Caco-2 (cell line): Measurements from ENCODE around the gene PUSL1. TPM values are rescaled to one million over a fixed set of nuclear protein-coding genes. Genes with fewer than 3 reads are reported as not detected.

ENCODE experiments used
- BruUV-seq: library from RNA; stranded (reverse); fragments of 400-500 nt; replicated peaks from 2 replicates; lab custom pipeline; 2021; lab: Mats Ljungman, UMichigan
- CTCF ChIA-PET: fragments of 300-600 bp; sonication (Branson Sonifier 250); formaldehyde crosslinking; loops from one replicate; lab custom pipeline; 2022; ENCODE audit warnings: antibody characterized with exemption; lab: Charles Lee
- POLR2A ChIA-PET: fragments of 300-600 bp; sonication (Branson Sonifier 250); formaldehyde crosslinking; loops from one replicate; lab custom pipeline; 2022; ENCODE audit warnings: antibody characterized with exemption; lab: Charles Lee
- DNase-seq, 2 experiments: peaks; one replicate each; pipeline versions ENCODE4 v3.0.0 to v3.0.0-alpha.2; 2020 to 2022
- H3K27me3 ChIP-seq: replicated peaks from 2 replicates; pipeline ENCODE4 v1.6.0; 2011; ENCODE audit warnings: low read length; ENCODE audit not compliant: control insufficient read depth, insufficient read depth
- H3K36me3 ChIP-seq: 2 replicates; pipeline ENCODE4 v1.5.1; 2011; ENCODE audit warnings: low read length; ENCODE audit not compliant: control insufficient read depth, insufficient read depth
- H3K4me1 ChIP-seq: fragments of 250-450 bp; sonication (Bioruptor Pico); 2 replicates; pipeline ENCODE4 v1.5.1; 2020; ENCODE audit warnings: mild to moderate bottlenecking
- H3K4me3 ChIP-seq: 2 replicates; pipeline ENCODE4 v1.5.1; 2011; ENCODE audit warnings: low read depth, mild to moderate bottlenecking, control low read depth, low read length
- H3K9me3 ChIP-seq: fragments of 250-450 bp; sonication (Bioruptor Pico); 2 replicates; pipeline ENCODE4 v1.5.1; 2020; ENCODE audit warnings: mild to moderate bottlenecking, moderate library complexity
- H3K27ac Mint-ChIP-seq: one replicate; pipeline ENCODE4 v1.8.0; 2022; ENCODE audit warnings: mixed read lengths; ENCODE audit not compliant: unreplicated experiment
- H3K27me3 Mint-ChIP-seq: one replicate; pipeline ENCODE4 v1.8.0; 2022; ENCODE audit warnings: mixed read lengths; ENCODE audit not compliant: insufficient read depth, unreplicated experiment
- H3K36me3 Mint-ChIP-seq: one replicate; pipeline ENCODE4 v1.8.0; 2022; ENCODE audit warnings: mild to moderate bottlenecking, mixed read lengths; ENCODE audit not compliant: insufficient read depth, unreplicated experiment
- H3K4me1 Mint-ChIP-seq: one replicate; pipeline ENCODE4 v1.8.0; 2022; ENCODE audit warnings: low read depth, mixed read lengths; ENCODE audit not compliant: unreplicated experiment
- H3K4me3 Mint-ChIP-seq: one replicate; pipeline ENCODE4 v1.8.0; 2022; ENCODE audit warnings: mild to moderate bottlenecking, moderate library complexity, mixed read lengths; ENCODE audit not compliant: unreplicated experiment
- H3K9me3 Mint-ChIP-seq: one replicate; pipeline ENCODE4 v1.8.0; 2022; ENCODE audit warnings: mixed read lengths; ENCODE audit not compliant: unreplicated experiment
- CTCF ChIP-seq, 2 experiments: fragments of 200-600 bp in 1 of 2; IDR thresholded peaks; 1 replicate in 1 of 2; 2 replicates in 1 of 2; pipeline versions ENCODE4 v1.5.1 to v1.8.0; 2011 to 2022; ENCODE audit warnings: antibody characterized with exemption in 1 of 2, control low read depth in 1 of 2, inconsistent platforms in 1 of 2, low read depth in 1 of 2, low read length in 1 of 2, mild to moderate bottlenecking in 1 of 2, moderate library complexity in 1 of 2; ENCODE audit not compliant: insufficient read depth in 1 of 2, severe bottlenecking in 1 of 2, unreplicated experiment in 1 of 2
- intact Hi-C: fragments of 100-400 bp; cut with micrococcal nuclease; formaldehyde crosslinking; loops from one replicate; pipeline ENCODE4 v1.10.0; 2022; ENCODE audit not compliant: unreplicated experiment
- total RNA-seq: library from RNA; stranded (reverse); gene quantifications from 2 replicates; pipeline ENCODE4 v1.2.3, GENCODE V29; 2022

The PUSL1 gene
- total RNA-seq, 1 experiment from 2014 or later: 43.8 TPM

- H3K9me3 ChIP-seq: no peaks in the 10 kb centered on the region
- no peaks in the 10 kb centered on the region for H3K36me3 ChIP-seq
- peaks cover 32% of the 10 kb centered on the region for H3K36me3 Mint-ChIP-seq
- H3K4me1 Mint-ChIP-seq: peaks cover 7% of the 10 kb centered on the region
- ChIA-PET POLR2A (interaction anchor here (0.6 to 0.9 kb wide), 2 partner anchors 48 to 91 kb away, joined by 3 read pairs; no protein-coding TSS in a partner anchor), CTCF (no interaction called here)
- peak overlapping the region; percentile 61 for H3K4me3 ChIP-seq
- no peaks in the 10 kb centered on the region for H3K27me3 Mint-ChIP-seq
- no peaks in the 10 kb centered on the region for H3K27me3 ChIP-seq
- 0 out of 2 replicates have a peak, but pooled peaks cover 5% of the 10 kb centered on the region for H3K4me1 ChIP-seq
- H3K27ac Mint-ChIP-seq: no peak overlapping the region
- no peak for DNase-seq
- H3K4me3 Mint-ChIP-seq: peak overlapping the region; percentile 81
- no peak for TF ChIP-seq CTCF (IDR thresholded peaks at IDR 0.05; ENCODE audit: insufficient read depth in 1 of 2, low read depth in 1 of 2, low read length in 1 of 2, severe bottlenecking in 1 of 2, unreplicated experiment in 1 of 2)
- intact Hi-C loops: no loop called here
- BruUV-seq: no TSS peak
- H3K9me3 Mint-ChIP-seq: no peaks in the 10 kb centered on the region
These were observed 17.1 kb downstream of the PUSL1 start for GRCh38 chr1:1325288-1326074.

GRCh38 chr1:1326075-1326605 lies 17.7 kb downstream of the PUSL1 start:
- no peak overlapping the region for H3K27ac Mint-ChIP-seq
- H3K27me3 ChIP-seq: no peaks in the 10 kb centered on the region
- H3K9me3 ChIP-seq: no peaks in the 10 kb centered on the region
- POLR2A ChIA-PET: interaction anchor here (0.9 kb wide), 1 partner anchor 47 kb away, joined by 3 read pairs; no protein-coding TSS in a partner anchor
- H3K27me3 Mint-ChIP-seq: no peaks in the 10 kb centered on the region
- no peak for TF ChIP-seq CTCF (IDR thresholded peaks at IDR 0.05; ENCODE audit: insufficient read depth in 1 of 2, low read depth in 1 of 2, low read length in 1 of 2, severe bottlenecking in 1 of 2, unreplicated experiment in 1 of 2)
- no peak for DNase-seq
- 0 out of 2 replicates have a peak, but pooled peaks cover 5% of the 10 kb centered on the region for H3K4me1 ChIP-seq
- no peaks in the 10 kb centered on the region for H3K36me3 ChIP-seq
- CTCF ChIA-PET: no interaction called here
- peak overlapping the region; percentile 52 for H3K4me3 Mint-ChIP-seq
- H3K36me3 Mint-ChIP-seq: peaks cover 35% of the 10 kb centered on the region
- no TSS peak for BruUV-seq
- intact Hi-C loops: no loop called here
- H3K4me3 ChIP-seq: no peak overlapping the region
- no peaks in the 10 kb centered on the region for H3K9me3 Mint-ChIP-seq
- peaks cover 7% of the 10 kb centered on the region for H3K4me1 Mint-ChIP-seq

GRCh38 chr1:1327291-1327690 lies 18.9 kb downstream of the PUSL1 start:
- Histone ChIP-seq H3K36me3 (no peaks in the 10 kb centered on the region), H3K4me3 (no peak overlapping the region), H3K4me1 (0 out of 2 replicates have a peak, but pooled peaks cover 5% of the 10 kb centered on the region), H3K9me3 (no peaks in the 10 kb centered on the region), H3K27me3 (no peaks in the 10 kb centered on the region)
- Mint-ChIP-seq H3K27me3 (no peaks in the 10 kb centered on the region), H3K4me1 (peaks cover 7% of the 10 kb centered on the region), H3K9me3 (no peaks in the 10 kb centered on the region), H3K27ac (no peak overlapping the region), H3K4me3 (no peak overlapping the region), H3K36me3 (peaks cover 42% of the 10 kb centered on the region)
- intact Hi-C loops: no loop called here
- no peak for DNase-seq
- POLR2A ChIA-PET: no interaction called here
- TF ChIP-seq CTCF (IDR thresholded peaks at IDR 0.05; ENCODE audit: insufficient read depth in 1 of 2, low read depth in 1 of 2, low read length in 1 of 2, severe bottlenecking in 1 of 2, unreplicated experiment in 1 of 2): no peak
- CTCF ChIA-PET: no interaction called here
- BruUV-seq: no TSS peak
